DMS53 (cell line): ENCODE results near the gene SLC2A8.

Experiments
- DNase-seq: peaks from one replicate; lab custom pipeline; 2025; lab: John Stamatoyannopoulos, UW

SLC2A8 gene

GRCh38 chr9:127396808-127397645 lies at the start of gene SLC2A8:
TSS of gene SLC2A8 (plus strand) at chr9:127397169. CDS start at chr9:127397231, 62 bp downstream.
- DNase-seq = peak; percentile 100

- DNase-seq = peak; percentile 81
Observed at GRCh38 chr9:127347831-127348776, 48.9 kb upstream of the SLC2A8 start.

- peak; percentile 89 for DNase-seq
Observed at GRCh38 chr9:127349483-127350113, 47.4 kb upstream of the SLC2A8 start.

- peak; percentile 93 for DNase-seq
Observed at GRCh38 chr9:127351182-127352166, 45.5 kb upstream of the SLC2A8 start.

GRCh38 chr9:127353882-127354281 lies 43.1 kb upstream of the SLC2A8 start:
- no peak for DNase-seq

GRCh38 chr9:127356906-127357305 lies 40.1 kb upstream of the SLC2A8 start:
- DNase-seq = no peak

- no peak for DNase-seq
Observed at GRCh38 chr9:127358023-127358535, 38.9 kb upstream of the SLC2A8 start.

- no peak for DNase-seq
Observed at GRCh38 chr9:127358770-127359169, 38.2 kb upstream of the SLC2A8 start.

- no peak for DNase-seq
Observed at GRCh38 chr9:127360250-127360649, 36.7 kb upstream of the SLC2A8 start.

GRCh38 chr9:127360829-127361228 lies 36.1 kb upstream of the SLC2A8 start:
- DNase-seq = no peak

GRCh38 chr9:127361561-127361960 lies 35.4 kb upstream of the SLC2A8 start:
- no peak for DNase-seq

GRCh38 chr9:127362829-127363228 lies 34.1 kb upstream of the SLC2A8 start:
- no peak for DNase-seq

- no peak for DNase-seq
Observed at GRCh38 chr9:127365461-127365860, 31.5 kb upstream of the SLC2A8 start.

- no peak for DNase-seq
Observed at GRCh38 chr9:127366594-127366993, 30.4 kb upstream of the SLC2A8 start.

- DNase-seq = no peak
Observed at GRCh38 chr9:127368852-127369402, 28.0 kb upstream of the SLC2A8 start.

GRCh38 chr9:127369428-127369827 lies 27.5 kb upstream of the SLC2A8 start:
- no peak for DNase-seq

GRCh38 chr9:127370147-127370579 lies 26.8 kb upstream of the SLC2A8 start:
- no peak for DNase-seq

GRCh38 chr9:127370672-127371648 lies 26.0 kb upstream of the SLC2A8 start:
- DNase-seq = no peak

- DNase-seq = no peak
Observed at GRCh38 chr9:127380479-127380878, 16.5 kb upstream of the SLC2A8 start.
